Forelimb muscle (tissue), 1 donor: ENCODE data around the gene OLFM1. TPM values are rescaled to one million over a fixed set of nuclear protein-coding genes. Genes with fewer than 3 reads are reported as not detected.

Source experiments
- polyA plus RNA-seq: library from polyadenylated mRNA; unstranded; fragments of 120-200 nt; gene quantifications from one replicate; pipeline ENCODE4 v1.2.1, GENCODE V29; 2013; ENCODE audit not compliant: insufficient read length

The OLFM1 gene
- polyA plus RNA-seq, 1 donor: 2.7 TPM

Other genes with a start within 250 kb of the OLFM1 start
- 0.16 TPM for gene FCN2, start 206.9 kb upstream of the OLFM1 start, polyA plus RNA-seq
- 3.1 TPM for gene FCN1, start 169.8 kb upstream of the OLFM1 start, polyA plus RNA-seq